Left forelimb (tissue), 1 donor: Measurements from ENCODE around the gene GDI1.
"Not testable (repeated sequence)": the region's sequence is repeated elsewhere in the genome, so short reads cannot be mapped to it uniquely, and the experiment has no call there.

Experiments used
- DNase-seq: peaks from one replicate; pipeline ENCODE4 v3.0.0-alpha.2; 2018; ENCODE audit warnings: low spot score

The GDI1 gene

GRCh38 chrX:154436983-154437752 is at the start of gene GDI1:
GDI1 (plus strand) TSS chrX:154437154; CDS start chrX:154437255, 101 bp downstream.
- DNase-seq, result peak; percentile 78

DNA sequence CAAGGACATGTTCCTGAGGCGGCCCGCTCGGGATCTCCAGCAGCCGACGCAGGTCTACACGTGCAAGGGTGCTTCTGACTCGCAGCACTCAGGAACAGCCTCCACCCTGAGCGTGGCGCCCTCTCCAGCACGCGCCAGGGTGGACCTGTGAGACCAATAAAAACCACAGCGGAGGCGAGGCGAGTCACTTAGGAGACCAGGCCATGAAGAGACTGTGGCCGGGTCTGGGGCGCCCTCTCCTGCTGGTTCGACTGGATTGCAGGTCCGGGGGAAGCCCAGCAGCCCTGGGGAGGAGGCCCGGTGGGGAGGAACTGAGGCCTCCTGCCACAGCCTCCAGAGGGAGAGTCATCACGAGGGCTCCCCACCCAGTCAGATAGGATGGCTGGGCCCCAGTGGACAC is 48.9 kb upstream of the GDI1 start:
- DNase-seq, result not testable (repeated sequence)

GRCh38 chrX:154388649-154389048 is 48.3 kb upstream of the GDI1 start:
- DNase-seq, result not testable (repeated sequence)

DNA sequence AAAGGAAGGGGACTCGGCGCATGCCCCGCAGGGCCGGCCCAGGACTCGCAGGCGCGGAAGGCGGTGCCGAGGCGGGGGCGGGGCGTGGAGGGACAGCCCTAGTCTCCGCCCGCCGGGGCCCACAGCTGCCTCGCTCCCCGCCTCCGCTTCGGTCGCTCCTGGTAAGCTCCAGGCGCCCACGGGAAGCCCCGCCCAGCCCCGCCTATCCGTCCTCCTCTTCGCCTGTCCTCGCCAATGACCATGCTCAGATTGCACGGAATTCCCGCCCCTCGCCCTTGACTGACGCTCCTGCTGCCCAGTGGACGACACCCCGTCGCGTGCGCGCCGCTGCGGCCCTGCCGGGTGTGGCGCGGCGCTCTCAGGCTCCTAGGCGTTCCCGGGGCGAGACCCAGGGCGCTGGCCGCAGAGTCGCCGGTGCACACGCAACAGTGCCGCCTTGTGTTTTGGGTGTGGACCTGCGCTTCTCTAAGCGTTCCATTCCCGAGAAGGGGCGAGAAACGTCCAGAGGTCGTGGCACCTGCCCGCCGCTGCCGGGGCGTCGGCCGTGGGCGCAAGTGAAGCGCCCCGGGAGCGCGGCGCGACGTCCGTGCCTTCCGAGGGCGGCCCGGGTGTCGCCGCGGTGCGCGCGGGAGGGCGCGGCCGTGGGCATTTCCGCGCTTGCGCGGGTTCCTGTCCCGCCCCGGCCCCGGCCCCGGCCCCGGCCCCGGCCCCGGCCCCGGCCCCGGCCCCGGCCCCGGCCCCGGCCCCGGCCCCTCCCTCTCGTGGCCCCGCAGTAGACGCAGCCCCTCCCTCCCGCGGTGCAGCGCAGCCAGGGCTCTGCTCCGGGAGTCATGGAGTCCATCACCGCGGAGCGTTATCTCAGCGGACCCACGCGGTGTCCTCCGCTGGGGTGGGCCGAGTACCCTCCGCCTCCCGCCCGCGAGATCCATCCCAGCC is 46.9 kb upstream of the GDI1 start:
- not testable (repeated sequence) for DNase-seq

DNA sequence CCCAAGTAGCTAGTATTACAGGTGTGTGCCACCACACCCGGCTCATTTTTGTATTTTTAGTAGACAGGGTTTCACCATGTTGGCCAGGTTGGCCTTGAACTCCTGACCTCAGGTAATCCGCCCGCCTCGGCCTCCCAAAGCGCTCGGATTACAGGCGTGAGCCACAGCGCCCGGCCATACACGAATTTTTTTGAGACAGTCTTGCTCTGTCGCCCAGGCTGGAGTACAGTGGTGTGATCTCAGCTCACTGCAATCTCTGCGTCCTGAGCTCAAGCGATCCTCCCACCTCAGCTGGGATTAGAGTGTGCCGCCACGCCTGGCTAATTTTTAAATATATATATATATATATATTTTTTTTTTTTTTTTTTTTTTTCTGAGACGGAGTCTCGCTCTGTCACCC is 40.6 kb upstream of the GDI1 start:
- not testable (repeated sequence) for DNase-seq

GRCh38 chrX:154396973-154397887 is 39.7 kb upstream of the GDI1 start:
- peak; percentile 66 for DNase-seq

- peak; percentile 94 for DNase-seq
These were observed 38.9 kb upstream of the GDI1 start, which contains the start of gene RPL10 for GRCh38 chrX:154397888-154398667. RPL10 (plus strand) TSS chrX:154398377; CDS start chrX:154398520, 143 bp downstream.

DNA sequence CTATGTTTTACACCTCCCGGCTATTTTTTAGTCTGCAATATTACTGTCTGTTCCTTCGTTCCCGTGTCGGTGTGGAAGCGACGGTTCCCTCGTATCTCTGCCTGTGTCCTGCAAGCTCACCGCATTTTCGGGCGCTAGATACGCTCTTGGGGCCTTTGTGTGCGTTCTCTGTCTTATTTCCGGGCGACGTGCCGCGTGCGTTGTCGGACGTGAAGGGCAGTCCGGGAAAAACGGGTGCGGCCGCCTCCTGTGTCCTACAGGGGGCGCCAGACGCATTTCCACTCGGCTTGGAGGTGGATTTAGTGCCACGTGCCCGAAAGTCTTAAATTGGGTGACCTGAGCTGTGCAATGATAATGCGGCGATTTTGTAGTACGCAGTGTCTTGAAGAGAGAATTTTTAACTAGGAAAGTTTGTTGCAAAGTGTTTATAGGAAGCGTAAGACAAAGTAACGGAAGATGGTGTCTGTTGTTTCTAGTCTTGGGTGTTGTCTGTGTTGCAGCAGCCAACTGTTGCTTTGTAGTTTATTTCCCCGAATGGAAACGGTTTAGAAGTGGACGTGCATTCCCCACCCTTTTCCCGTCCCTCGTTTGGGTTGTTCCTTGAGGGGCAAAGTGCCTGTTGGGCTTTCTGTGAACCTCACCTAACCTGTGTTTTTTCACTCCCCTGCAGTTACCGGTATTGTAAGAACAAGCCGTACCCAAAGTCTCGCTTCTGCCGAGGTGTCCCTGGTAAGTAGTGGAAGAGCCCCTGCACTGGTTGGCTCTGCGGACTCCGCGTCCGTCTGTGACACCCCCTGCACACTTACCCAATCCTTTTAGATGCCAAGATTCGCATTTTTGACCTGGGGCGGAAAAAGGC is 38.1 kb upstream of the GDI1 start:
- peak; percentile 86 for DNase-seq

DNA sequence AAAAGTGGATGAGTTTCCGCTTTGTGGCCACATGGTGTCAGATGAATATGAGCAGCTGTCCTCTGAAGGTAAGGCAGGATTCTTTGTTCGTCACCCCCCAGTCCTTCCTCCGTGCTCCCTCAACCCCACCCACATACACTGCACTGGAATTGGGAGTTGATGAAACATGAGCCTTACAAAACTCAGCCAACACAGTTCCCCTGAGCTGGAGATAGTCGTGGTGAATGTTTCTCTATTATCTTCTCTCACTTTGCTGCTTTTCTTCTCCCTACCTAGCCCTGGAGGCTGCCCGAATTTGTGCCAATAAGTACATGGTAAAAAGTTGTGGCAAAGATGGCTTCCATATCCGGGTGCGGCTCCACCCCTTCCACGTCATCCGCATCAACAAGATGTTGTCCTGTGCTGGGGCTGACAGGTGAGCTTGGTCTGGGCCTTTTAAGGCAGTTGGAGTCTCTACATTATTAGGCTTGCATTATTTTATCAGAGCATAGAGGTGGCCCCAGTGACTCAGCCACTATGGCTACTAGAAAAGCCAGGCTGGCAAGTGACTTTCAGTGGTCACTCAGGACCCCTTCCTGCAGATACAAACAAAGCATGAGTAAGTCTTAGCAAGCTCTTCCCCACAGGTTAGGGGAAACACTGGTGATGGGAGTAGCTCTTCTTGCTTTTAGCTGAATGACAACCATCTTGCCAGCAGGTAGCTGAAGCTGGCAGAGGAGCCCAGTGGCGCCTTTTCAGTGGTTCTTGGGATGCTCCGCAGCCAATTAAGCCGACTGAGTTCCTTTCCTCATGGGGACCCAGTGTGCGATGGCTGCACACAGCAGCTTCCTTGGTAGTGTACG is 37.2 kb upstream of the GDI1 start:
- DNase-seq, result no peak

GRCh38 chrX:154400369-154400817 is 36.6 kb upstream of the GDI1 start:
- DNase-seq, result not testable (repeated sequence)

- no peak for DNase-seq
These were observed 35.7 kb upstream of the GDI1 start for GRCh38 chrX:154401045-154401799.

DNA sequence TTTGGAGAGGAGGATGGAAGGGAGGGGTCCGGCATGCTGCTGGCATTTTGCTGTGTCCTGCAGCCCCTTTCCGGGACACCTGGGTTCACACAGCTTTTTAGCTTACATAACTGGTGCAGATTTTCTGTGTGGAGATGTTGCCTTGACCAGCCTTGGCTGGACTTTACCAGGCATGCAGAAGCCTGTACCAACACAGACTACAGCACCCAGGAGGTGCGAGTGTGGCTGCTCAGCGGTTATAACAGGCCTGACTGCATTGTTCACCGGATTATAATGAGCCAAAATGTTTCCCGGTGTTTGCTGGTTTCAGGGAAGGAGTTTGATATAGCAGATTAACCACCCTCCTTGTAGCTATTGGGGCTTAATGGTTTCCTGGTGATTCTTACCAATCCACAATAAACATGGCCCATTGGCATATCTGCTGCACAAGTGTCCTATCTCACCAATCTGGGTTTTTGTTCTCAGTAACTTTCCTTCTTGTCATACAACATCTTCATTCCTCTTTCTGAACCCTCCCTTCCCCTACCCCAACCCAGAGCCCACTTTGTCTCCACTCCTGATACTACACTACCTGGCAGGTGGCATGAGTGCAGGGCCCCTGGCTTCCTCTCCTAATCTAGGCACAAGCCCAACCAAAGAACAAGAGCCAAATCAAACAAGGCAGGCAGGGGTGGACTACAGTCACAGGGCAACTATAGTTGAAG is 34.9 kb upstream of the GDI1 start:
- DNase-seq, result no peak

- no peak for DNase-seq
These were observed 34.3 kb upstream of the GDI1 start for GRCh38 chrX:154402622-154403127.

DNA sequence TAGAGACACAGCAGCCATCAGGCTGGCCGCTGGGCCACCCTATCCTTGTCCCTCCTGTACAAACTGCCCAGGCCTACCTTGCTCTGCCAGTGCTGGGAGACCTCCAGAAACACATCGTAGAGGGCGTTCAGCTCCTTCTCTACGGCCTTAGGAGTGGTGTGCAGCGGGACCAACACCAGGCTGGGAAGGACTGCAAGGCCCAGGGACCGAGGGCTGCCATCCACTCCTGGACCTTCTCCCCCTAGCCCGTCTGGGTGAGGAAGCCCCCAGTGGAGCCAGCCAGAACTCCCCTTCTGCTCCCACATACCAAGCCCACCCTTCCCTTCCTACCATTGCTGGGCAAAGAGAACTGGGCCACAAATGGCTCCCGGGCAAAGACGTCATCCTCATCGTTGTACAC is 33.8 kb upstream of the GDI1 start:
- DNase-seq, result no peak

GRCh38 chrX:154403858-154404257 is 33.1 kb upstream of the GDI1 start:
- DNase-seq, result no peak

GRCh38 chrX:154404625-154405192 is 32.2 kb upstream of the GDI1 start:
- no peak for DNase-seq

DNA sequence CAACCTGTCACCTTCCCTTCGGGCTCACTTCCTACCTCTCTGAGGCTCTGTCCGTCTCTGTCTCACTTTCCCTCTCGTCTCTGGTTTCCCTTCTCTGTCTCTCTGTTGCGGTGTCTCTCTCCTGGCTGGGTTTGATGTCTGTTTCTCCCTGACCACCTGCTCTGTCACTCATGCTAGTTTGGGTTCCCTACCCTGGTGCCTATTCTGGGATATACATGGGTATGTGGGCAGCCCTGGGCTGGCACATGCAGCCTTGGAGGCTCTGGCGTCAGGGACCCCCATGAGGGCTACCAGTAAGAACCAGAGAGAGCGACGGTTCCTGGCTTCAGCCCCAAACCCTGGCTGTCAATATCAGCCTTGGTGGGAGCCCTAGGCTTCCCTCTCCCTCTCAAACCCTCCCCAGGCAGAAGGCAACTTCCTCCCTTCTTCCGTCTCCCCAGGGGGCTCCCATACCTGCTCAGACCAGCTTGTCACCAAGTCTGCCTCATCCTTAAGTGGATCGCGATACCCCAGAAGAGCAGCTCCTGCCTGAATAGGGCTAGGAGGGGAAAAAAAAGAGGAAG is 28.2 kb upstream of the GDI1 start:
- no peak for DNase-seq
